ENCODE measurements around the gene FGFBP1.

GRCh38 chr4:15964159-15964558, 25.6 kb upstream of the FGFBP1 start:
- TF ChIP-seq CTCF (conservative IDR thresholded peaks at IDR 0.05 in 1 of 2, IDR thresholded peaks at IDR 0.05 in 1 of 2; ENCODE audit: extremely low read depth in 1 of 2, insufficient read depth in 1 of 2, low read depth in 1 of 2, low read length in 2 of 2) = peak in 1 of 2 donors; percentile 22
- TF ChIP-seq EZH2 (IDR thresholded peaks at IDR 0.05; ENCODE audit: borderline replicate concordance, low read length) = no peak

Data from mammary epithelial cell (primary cell).